Hematopoietic multipotent progenitor cell (in vitro differentiated cells): ENCODE results near the gene CTPS2. TPM values are rescaled to one million over a fixed set of nuclear protein-coding genes. Genes with fewer than 3 reads are reported as not detected.
"Not testable (repeated sequence)": the region's sequence is repeated elsewhere in the genome, so short reads cannot be mapped to it uniquely, and the experiment has no call there.

ENCODE experiments used
- DNase-seq, 3 donors: peaks; one replicate each; pipeline ENCODE4 v3.0.0-alpha.2; 2011 to 2015; ENCODE audit warnings: low read depth in 2 of 3, low spot score in 2 of 3
- total RNA-seq: library from RNA; depleted of rRNA; stranded (reverse); fragments of >200 nt; gene quantifications from one replicate; pipeline ENCODE4 v1.2.3, GENCODE V29; 2012

The CTPS2 gene
- total RNA-seq, 1 donor, result 12.1 TPM

GRCh38 chrX:16610121-16610621, 102.3 kb downstream of the CTPS2 start:
- no peak for DNase-seq

- no peak for DNase-seq
Measured at GRCh38 chrX:16606142-16606720, 106.2 kb downstream of the CTPS2 start.

- DNase-seq, result no peak
Measured at GRCh38 chrX:16604337-16604736, 108.1 kb downstream of the CTPS2 start.

- DNase-seq, result no peak
Measured at GRCh38 chrX:16603822-16604221, 108.6 kb downstream of the CTPS2 start.

- DNase-seq, result not testable (repeated sequence)
Measured at GRCh38 chrX:16603235-16603634, 109.2 kb downstream of the CTPS2 start.

GRCh38 chrX:16601885-16602284, 110.6 kb downstream of the CTPS2 start:
- DNase-seq, result no peak

GRCh38 chrX:16594490-16594889, 118.0 kb downstream of the CTPS2 start:
- DNase-seq, result no peak

GRCh38 chrX:16593801-16594200, 118.7 kb downstream of the CTPS2 start:
- no peak for DNase-seq

- no peak for DNase-seq
Measured at GRCh38 chrX:16592194-16592770, 120.2 kb downstream of the CTPS2 start.

GRCh38 chrX:16589826-16590225, 122.6 kb downstream of the CTPS2 start:
- DNase-seq, result no peak

GRCh38 chrX:16589211-16589610, 123.3 kb downstream of the CTPS2 start:
- DNase-seq, result no peak

- DNase-seq, result no peak
Measured at GRCh38 chrX:16588266-16588665, 124.2 kb downstream of the CTPS2 start.

- no peak for DNase-seq
Measured at GRCh38 chrX:16587836-16588235, 124.6 kb downstream of the CTPS2 start.

- no peak for DNase-seq
Measured at GRCh38 chrX:16586377-16587112, 125.9 kb downstream of the CTPS2 start.

GRCh38 chrX:16585486-16586376, 126.7 kb downstream of the CTPS2 start:
- DNase-seq, result no peak

GRCh38 chrX:16580004-16580797, 132.3 kb downstream of the CTPS2 start:
- DNase-seq, result not testable (repeated sequence)

- no peak for DNase-seq
Measured at GRCh38 chrX:16579517-16579916, 133.0 kb downstream of the CTPS2 start.

GRCh38 chrX:16578218-16578617, 134.3 kb downstream of the CTPS2 start:
- no peak for DNase-seq

- no peak for DNase-seq
Measured at GRCh38 chrX:16577483-16578029, 134.9 kb downstream of the CTPS2 start.

- DNase-seq, result not testable (repeated sequence)
Measured at GRCh38 chrX:16575388-16575787, 137.1 kb downstream of the CTPS2 start.
